ENCODE data around the gene PRB2. TPM values are rescaled to one million over a fixed set of nuclear protein-coding genes. Genes with fewer than 3 reads are reported as not detected.

Gene PRB2
- total and polyA plus RNA-seq, 2 experiments from 2014 or later, result not detected

GRCh38 chr12:11347810-11348209 is 47.6 kb downstream of the PRB2 start:
- no peak for DNase-seq (ENCODE audit: low read depth in 1 of 2, low spot score in 1 of 2)
- H3K9me3 ChIP-seq (ENCODE audit: low read depth), result no peaks in the 10 kb centered on the region
- H3K27me3 ChIP-seq, result no peaks in the 10 kb centered on the region
- H3K27ac ChIP-seq, result no peak overlapping the region
- H3K4me1 ChIP-seq (ENCODE audit: low read depth), result no peaks in the 10 kb centered on the region
- H3K4me3 ChIP-seq, result no peak overlapping the region
- TF ChIP-seq CTCF (IDR thresholded peaks at IDR 0.05; ENCODE audit: low read depth, low read length), result no peak
- H3K36me3 ChIP-seq, result no peaks in the 10 kb centered on the region

GRCh38 chr12:11344500-11344899 is 50.9 kb downstream of the PRB2 start:
- H3K27ac ChIP-seq, result no peak overlapping the region
- DNase-seq (ENCODE audit: low read depth in 1 of 2, low spot score in 1 of 2), result no peak
- no peak for TF ChIP-seq CTCF (IDR thresholded peaks at IDR 0.05; ENCODE audit: low read depth, low read length)
- H3K36me3 ChIP-seq, result no peaks in the 10 kb centered on the region
- H3K9me3 ChIP-seq (ENCODE audit: low read depth), result no peaks in the 10 kb centered on the region
- no peak overlapping the region for H3K4me3 ChIP-seq
- no peaks in the 10 kb centered on the region for H3K27me3 ChIP-seq
- no peaks in the 10 kb centered on the region for H3K4me1 ChIP-seq (ENCODE audit: low read depth)

Other genes with a start within 250 kb of the PRB2 start
- gene SMIM10L1, start 224.4 kb downstream of the PRB2 start, total RNA-seq, result 15.2 and 24.2 TPM in 2 replicates
- gene SMIM10L1, start 224.4 kb downstream of the PRB2 start, polyA plus RNA-seq, result 17.0 and 26.3 TPM in 2 replicates
- not detected in 2 replicates for gene TAS2R42, start 208.6 kb downstream of the PRB2 start, total RNA-seq
- gene TAS2R42, start 208.6 kb downstream of the PRB2 start, polyA plus RNA-seq, result not detected in 2 replicates
- not detected in 2 replicates for gene PRB3, start 125.9 kb downstream of the PRB2 start, total RNA-seq
- gene PRB3, start 125.9 kb downstream of the PRB2 start, polyA plus RNA-seq, result 0.60 and 0.82 TPM in 2 replicates
- gene PRB4, start 85.1 kb downstream of the PRB2 start, total RNA-seq, result 0.67 and 1.6 TPM in 2 replicates
- 2.5 TPM in 1 of 2 replicates, not detected in the other for gene PRB4, start 85.1 kb downstream of the PRB2 start, polyA plus RNA-seq